Smooth muscle cell (in vitro differentiated cells): ENCODE measurements around the gene TRABD2B. TPM values are rescaled to one million over a fixed set of nuclear protein-coding genes. Genes with fewer than 3 reads are reported as not detected.

Experiments used
- DNase-seq: peaks from one replicate; lab custom pipeline; 2025; ENCODE audit not compliant: unreplicated experiment; lab: John Stamatoyannopoulos, UW
- H2AFZ ChIP-seq: fragments of 200-600 bp; sonication (generic); 2 replicates; pipeline ENCODE4 v1.6.0; 2016; ENCODE audit warnings: antibody characterized with exemption, low read depth, mild to moderate bottlenecking
- H3F3A ChIP-seq: fragments of 200-600 bp; sonication (generic); 2 replicates; pipeline ENCODE4 v1.6.0; 2017; ENCODE audit warnings: antibody characterized with exemption, low read depth
- H3K27ac ChIP-seq: fragments of 200-600 bp; sonication (generic); 2 replicates; pipeline ENCODE4 v1.5.1; 2016; ENCODE audit warnings: low read depth, mild to moderate bottlenecking
- H3K27me3 ChIP-seq: fragments of 200-600 bp; sonication (generic); 2 replicates; pipeline ENCODE4 v1.6.1; 2016; ENCODE audit warnings: low read depth, mild to moderate bottlenecking
- H3K36me3 ChIP-seq: fragments of 200-600 bp; sonication (generic); 2 replicates; pipeline ENCODE4 v1.5.1; 2016; ENCODE audit warnings: low read depth
- H3K4me1 ChIP-seq: fragments of 200-600 bp; sonication (generic); 2 replicates; pipeline ENCODE4 v1.5.1; 2016; ENCODE audit warnings: low read depth
- H3K4me2 ChIP-seq: fragments of 200-600 bp; sonication (generic); 2 replicates; pipeline ENCODE4 v1.6.0; 2016; ENCODE audit warnings: mild to moderate bottlenecking
- H3K4me3 ChIP-seq: fragments of 200-600 bp; sonication (generic); 2 replicates; pipeline ENCODE4 v1.5.1; 2016; ENCODE audit warnings: mild to moderate bottlenecking
- H3K79me2 ChIP-seq: fragments of 200-600 bp; sonication (generic); 2 replicates; pipeline ENCODE4 v1.6.0; 2016; ENCODE audit warnings: low read depth, mild to moderate bottlenecking
- H3K9ac ChIP-seq: fragments of 200-600 bp; sonication (generic); 2 replicates; pipeline ENCODE4 v1.6.0; 2016; ENCODE audit warnings: low read depth
- H3K9me3 ChIP-seq: fragments of 200-600 bp; sonication (generic); replicated peaks from 2 replicates; pipeline ENCODE4 v1.5.1; 2016; ENCODE audit warnings: low read depth
- H4K20me1 ChIP-seq: fragments of 200-600 bp; sonication (generic); 2 replicates; pipeline ENCODE4 v1.6.0; 2016; ENCODE audit warnings: low read depth
- WGBS: methylation state at CpG from one replicate; pipeline ENCODE4 v1.1.7; 2016; ENCODE audit warnings: low lambda C conversion rate; 5-methylcytosine and 5-hydroxymethylcytosine counted together
- polyA plus RNA-seq: library from polyadenylated mRNA; unstranded; fragments of >200 nt; fragmentation: Nextera tagmentation; extraction: Ambion mirVana; gene quantifications from 2 replicates; pipeline ENCODE4 v1.2.1, GENCODE V29; 2016
- total RNA-seq: library from RNA; depleted of rRNA; stranded (reverse); fragments of >200 nt; gene quantifications from 2 replicates; pipeline ENCODE4 v1.2.3, GENCODE V29; 2014
- TF ChIP-seq, protein P1 (sequence below): fragments of 200-600 bp; sonication (generic); IDR thresholded peaks from 2 replicates; pipeline ENCODE4 v1.5.1; 2017; ENCODE audit warnings: borderline replicate concordance, mild to moderate bottlenecking, antibody characterized with exemption; ENCODE audit not compliant: insufficient read depth, poor library complexity, severe bottlenecking

Gene TRABD2B
- total and polyA plus RNA-seq, 2 experiments from 2014 or later, result 0.94 to 4.9 TPM

GRCh38 chr1:47727051-47727696 is 270.0 kb downstream of the TRABD2B start:
- Histone ChIP-seq H3K4me2 (no peak overlapping the region), H2AFZ (no peak overlapping the region), H3F3A (no peaks in the 10 kb centered on the region), H3K27ac (no peak overlapping the region), H3K9ac (no peak overlapping the region), H3K4me3 (no peak overlapping the region), H3K27me3 (peaks cover 57% of the 10 kb centered on the region), H3K79me2 (no peaks in the 10 kb centered on the region), H4K20me1 (no peaks in the 10 kb centered on the region), H3K36me3 (no peaks in the 10 kb centered on the region), H3K4me1 (no peaks in the 10 kb centered on the region), H3K9me3 (no peaks in the 10 kb centered on the region)
- WGBS, result 58% methylated on average over 8 of the region's 8 CpGs
- TF ChIP-seq, protein P1, sequence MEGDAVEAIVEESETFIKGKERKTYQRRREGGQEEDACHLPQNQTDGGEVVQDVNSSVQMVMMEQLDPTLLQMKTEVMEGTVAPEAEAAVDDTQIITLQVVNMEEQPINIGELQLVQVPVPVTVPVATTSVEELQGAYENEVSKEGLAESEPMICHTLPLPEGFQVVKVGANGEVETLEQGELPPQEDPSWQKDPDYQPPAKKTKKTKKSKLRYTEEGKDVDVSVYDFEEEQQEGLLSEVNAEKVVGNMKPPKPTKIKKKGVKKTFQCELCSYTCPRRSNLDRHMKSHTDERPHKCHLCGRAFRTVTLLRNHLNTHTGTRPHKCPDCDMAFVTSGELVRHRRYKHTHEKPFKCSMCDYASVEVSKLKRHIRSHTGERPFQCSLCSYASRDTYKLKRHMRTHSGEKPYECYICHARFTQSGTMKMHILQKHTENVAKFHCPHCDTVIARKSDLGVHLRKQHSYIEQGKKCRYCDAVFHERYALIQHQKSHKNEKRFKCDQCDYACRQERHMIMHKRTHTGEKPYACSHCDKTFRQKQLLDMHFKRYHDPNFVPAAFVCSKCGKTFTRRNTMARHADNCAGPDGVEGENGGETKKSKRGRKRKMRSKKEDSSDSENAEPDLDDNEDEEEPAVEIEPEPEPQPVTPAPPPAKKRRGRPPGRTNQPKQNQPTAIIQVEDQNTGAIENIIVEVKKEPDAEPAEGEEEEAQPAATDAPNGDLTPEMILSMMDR, result no peak
- no peak for DNase-seq

DNA sequence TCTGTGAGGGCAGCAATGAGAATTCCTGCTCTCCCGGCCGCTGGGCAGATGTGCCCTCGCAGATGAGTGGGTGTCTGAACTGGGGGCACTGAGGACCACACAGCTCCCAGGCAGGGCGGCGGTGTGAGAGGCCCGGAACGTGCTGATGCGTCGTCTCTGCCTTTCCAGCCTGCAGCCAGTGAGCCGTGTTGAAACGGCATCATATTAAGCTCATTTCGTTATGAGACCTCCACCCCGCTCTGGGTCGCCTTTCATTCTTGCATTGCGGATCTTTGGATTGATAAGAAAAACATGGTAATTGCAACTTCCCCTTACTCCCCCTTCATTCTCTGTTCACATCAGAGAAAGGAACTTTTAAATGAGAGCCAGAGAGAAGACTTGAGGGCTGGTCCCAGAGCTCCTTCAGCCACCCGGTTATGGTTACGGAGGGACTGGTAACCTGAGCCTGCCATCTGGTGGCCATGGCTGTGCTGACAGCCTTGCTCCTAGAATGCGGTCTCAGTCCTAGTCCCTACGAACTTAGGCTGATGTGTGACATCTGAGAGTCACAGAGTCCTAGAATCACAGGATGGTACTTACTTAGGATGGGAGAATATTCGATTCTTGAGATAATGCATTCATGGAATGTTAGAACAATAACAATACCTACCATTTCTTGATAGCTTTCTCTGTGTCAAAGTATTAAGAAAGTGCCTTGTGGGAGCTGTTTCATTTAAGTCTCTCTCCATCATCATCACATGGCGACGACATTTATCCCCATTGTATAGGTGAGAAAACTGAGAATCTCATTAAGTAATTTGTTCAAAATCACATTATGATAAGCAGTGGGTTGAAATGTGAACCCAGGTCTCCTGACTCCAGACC is 271.0 kb downstream of the TRABD2B start:
- WGBS, result 22% methylated on average over 22 of the region's 22 CpGs
- Histone ChIP-seq H3K4me2 (peak overlapping the region; percentile 25), H3K4me1 (no peaks in the 10 kb centered on the region), H3K27me3 (peaks cover 58% of the 10 kb centered on the region), H3K27ac (no peak overlapping the region), H3K79me2 (no peaks in the 10 kb centered on the region), H2AFZ (no peak overlapping the region), H3K36me3 (no peaks in the 10 kb centered on the region), H3K4me3 (no peak overlapping the region), H3F3A (no peaks in the 10 kb centered on the region), H3K9ac (no peak overlapping the region), H3K9me3 (no peaks in the 10 kb centered on the region), H4K20me1 (no peaks in the 10 kb centered on the region)
- DNase-seq, result peak; percentile 12
- TF ChIP-seq, protein P1, result peak; percentile 87

DNA sequence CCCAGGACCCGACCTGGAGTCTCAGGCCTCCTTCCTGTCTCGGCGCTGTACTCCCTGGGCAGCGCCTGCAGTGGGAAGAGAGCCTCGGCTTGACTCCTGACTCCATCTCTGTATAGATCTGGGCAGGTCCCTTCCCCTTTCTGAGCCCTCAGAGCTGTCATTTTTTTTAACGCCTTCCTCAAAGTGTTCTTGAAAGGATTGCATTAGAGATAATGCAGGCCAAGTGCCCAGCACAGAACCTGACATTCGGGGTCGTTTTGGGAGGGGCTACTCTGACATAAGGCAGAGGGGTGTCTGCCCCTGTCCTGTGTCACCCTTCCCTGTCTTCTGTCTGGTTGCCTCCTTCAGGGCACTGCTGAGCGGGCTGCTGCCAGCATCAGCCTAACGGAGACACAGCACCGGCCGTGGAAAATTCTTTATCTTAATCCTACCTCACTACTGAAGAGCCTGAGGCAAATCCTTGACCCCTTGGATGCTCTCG is 271.6 kb downstream of the TRABD2B start:
- Histone ChIP-seq H4K20me1 (no peaks in the 10 kb centered on the region), H3K36me3 (no peaks in the 10 kb centered on the region), H3K79me2 (no peaks in the 10 kb centered on the region), H3K9ac (no peak overlapping the region), H3K9me3 (no peaks in the 10 kb centered on the region), H3F3A (no peaks in the 10 kb centered on the region), H3K4me2 (no peak overlapping the region), H3K4me1 (no peaks in the 10 kb centered on the region), H3K4me3 (no peak overlapping the region), H2AFZ (no peak overlapping the region), H3K27me3 (peaks cover 58% of the 10 kb centered on the region), H3K27ac (no peak overlapping the region)
- TF ChIP-seq, protein P1, result no peak
- WGBS, result 40% methylated on average over 13 of the region's 13 CpGs
- no peak for DNase-seq
